GM19035 (cell line): ENCODE measurements around the gene P3H3.
"Not testable (repeated sequence)": the region's sequence is repeated elsewhere in the genome, so short reads cannot be mapped to it uniquely, and the experiment has no call there.

Experiments used
- ATAC-seq: cut with Tn5 transposase; IDR thresholded peaks from one replicate; pipeline ENCODE4 v1.9.1; 2021; ENCODE audit not compliant: unreplicated experiment

Gene P3H3

DNA sequence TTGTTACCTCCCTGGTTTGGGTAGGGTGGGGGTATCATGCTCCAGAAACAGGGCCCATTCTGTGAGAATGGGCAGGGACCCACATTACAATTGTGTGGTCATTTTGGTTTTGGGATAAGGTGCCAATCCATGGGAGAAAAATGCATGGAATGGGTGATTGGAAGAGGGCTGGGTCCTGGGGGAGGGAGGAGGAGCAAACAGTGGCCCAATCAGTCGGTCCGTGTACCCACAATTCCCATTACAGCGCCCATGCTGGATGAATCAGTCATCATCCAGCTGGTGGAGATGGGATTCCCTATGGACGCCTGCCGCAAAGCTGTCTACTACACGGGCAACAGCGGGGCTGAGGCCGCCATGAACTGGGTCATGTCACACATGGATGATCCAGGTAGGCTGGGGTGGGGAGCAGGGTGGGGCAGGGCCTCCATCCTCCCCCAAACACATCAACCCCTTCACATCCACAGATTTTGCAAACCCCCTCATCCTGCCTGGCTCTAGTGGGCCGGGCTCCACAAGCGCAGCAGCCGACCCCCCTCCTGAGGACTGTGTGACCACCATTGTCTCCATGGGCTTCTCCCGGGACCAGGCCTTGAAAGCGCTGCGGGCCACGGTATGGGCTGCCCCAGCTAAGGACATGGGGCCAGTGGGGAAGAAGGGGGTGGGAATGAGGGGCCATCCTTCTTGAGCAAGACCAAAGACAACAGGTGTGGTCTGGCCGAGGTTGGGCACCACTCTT, 35.5 kb downstream of the P3H3 start:
- no peak for ATAC-seq

DNA sequence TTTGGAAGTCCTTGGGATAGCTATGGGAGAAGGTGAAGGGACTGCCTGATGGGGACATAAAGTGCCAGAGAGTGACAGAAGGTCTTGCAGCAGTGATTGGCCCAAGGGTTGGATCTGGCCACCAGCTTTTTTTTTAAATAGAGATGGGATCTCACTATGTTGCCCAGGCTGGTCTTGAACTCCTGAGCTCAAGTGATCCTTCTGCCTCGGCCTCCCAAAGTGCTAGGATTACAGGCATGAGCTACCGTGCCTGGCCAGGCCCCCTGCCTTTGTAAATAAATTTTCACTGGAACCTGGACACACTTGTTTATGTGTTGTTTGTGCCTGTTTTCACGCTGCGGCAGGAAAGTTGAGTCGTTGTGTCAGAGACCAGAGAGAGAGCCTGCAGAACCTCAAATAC, 37.1 kb downstream of the P3H3 start:
- not testable (repeated sequence) for ATAC-seq

DNA sequence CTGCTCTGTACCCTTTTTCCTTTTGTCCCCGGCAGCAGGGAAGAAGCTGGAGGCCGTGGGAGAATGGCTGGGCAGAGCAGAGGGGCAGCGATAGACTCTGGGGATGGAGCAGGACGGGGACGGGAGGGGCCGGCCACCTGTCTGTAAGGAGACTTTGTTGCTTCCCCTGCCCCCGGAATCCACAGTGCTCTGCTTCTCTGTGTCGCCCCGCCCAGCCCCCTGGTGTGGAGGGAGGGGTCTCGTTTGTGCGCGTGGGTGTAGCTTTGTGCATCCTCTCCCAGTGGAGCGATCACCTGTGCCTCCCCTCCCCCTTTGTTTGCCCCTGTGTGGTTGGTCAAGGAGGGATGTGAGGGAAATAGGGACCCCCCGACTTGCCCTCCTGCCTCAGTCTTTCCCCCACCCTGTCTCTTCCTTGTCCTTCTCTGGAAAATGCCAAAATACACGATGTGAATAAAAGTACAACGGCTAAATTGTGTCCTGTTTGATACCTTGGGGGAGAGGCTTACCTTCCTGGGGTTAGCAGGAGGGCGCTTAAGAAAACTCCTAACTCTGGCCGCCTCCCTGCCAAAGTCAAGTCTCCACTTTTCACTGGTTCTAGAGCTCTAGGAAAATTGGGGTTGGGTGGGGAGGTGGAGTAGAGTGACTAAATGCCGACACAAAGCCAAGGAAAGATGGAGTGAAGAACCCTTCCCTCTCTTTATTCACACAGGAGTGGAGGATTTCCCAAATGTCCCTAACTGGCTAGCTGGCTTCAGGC, 38.1 kb downstream of the P3H3 start:
- ATAC-seq, result no peak

DNA sequence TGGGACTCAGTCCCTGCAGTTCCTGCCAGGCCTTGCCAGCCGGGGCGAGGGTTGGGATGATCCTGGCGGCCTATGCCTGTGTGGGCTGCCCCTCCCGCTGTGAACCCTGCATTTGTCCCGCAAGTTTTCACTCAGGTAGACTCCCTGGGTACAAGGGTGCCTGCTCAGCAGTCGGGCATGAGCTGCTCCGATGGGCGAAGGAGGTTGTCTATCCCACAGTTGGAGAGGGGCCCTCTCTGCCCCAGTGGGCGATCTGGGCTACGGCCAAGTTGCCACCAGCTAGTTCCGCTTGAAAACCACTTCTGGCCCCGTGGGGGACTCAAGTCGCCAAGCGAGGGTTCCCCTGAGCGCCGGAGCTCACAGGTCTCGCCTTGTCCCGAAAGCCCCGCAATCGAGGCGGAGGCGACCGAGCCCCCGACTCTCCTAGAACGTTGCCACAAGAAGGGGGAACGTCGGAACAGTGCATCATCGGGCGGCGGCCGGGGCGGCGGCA, 38.8 kb downstream of the P3H3 start:
- ATAC-seq, result peak; percentile 7

DNA sequence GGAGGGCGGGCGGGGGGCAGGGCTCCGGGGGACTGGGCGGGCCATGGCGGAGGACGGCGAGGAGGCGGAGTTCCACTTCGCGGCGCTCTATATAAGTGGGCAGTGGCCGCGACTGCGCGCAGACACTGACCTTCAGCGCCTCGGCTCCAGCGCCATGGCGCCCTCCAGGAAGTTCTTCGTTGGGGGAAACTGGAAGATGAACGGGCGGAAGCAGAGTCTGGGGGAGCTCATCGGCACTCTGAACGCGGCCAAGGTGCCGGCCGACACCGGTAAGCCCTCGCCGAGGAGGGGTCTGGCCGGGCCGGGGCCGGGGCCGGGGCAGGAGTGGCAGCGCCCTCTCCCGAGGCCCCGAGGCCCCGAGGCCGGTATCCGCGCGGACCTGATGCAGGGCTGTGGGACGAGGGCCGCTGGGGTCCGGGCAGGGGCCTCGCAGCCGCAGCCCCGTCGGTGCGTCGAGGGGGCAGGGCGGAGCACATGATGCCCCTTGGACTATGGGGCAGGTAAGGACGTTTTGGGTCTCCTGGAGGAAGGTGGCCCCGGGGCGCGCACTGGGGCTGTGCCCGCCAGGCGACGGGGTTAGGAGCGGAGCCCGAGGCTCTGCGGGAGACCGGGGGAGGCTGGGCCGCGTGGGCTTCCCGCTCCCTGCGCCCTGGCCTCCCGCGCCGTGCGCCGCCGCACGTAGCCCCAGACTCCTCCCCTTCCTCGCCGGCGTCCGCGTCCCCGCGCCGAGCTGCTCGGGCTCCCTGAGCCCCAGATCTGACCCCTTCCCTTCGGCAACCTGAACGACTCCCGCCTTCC, 39.4 kb downstream of the P3H3 start, which contains the start of gene TPI1:
Gene TPI1, plus strand, starts transcription at position 119 of the 798 bp plus-strand sequence. Its CDS starts 36 bp downstream, at position 155.
- ATAC-seq, result peak; percentile 56

DNA sequence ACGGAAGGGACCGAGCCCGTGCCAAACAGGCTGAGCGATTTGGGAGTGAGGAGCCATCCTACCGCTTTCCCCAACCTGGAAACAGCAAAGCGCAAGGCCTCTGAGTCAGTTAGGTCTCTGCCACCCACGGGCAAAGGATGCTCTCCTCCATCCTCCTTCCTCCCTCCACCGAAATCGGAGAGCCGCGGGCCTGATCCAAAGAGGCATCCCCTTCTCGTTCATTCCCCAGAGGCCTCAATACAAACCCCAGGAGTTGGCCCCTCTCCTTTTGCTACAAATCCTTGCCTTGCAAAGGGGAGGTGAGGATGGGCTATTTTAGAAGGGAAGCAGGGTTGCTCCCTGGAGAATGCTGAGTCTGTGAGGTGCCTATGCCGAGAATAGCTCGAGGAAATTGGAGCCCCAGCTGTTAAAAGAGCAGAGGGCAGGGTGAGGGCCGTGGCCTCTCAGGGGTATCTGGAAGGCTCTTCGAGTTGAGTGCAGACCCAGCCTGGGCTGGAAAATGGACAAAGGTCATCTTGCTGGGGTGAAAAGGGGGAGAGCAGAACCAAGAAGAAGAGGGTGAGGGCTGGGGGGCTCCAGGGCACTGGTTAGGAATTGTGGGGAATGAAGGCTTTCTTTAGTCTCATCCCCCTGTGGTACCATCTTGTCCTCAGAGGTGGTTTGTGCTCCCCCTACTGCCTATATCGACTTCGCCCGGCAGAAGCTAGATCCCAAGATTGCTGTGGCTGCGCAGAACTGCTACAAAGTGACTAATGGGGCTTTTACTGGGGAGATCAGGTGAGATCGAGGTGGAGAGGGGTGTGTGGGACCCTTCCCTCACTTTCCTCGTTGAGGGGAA, 40.2 kb downstream of the P3H3 start:
- ATAC-seq, result no peak

DNA sequence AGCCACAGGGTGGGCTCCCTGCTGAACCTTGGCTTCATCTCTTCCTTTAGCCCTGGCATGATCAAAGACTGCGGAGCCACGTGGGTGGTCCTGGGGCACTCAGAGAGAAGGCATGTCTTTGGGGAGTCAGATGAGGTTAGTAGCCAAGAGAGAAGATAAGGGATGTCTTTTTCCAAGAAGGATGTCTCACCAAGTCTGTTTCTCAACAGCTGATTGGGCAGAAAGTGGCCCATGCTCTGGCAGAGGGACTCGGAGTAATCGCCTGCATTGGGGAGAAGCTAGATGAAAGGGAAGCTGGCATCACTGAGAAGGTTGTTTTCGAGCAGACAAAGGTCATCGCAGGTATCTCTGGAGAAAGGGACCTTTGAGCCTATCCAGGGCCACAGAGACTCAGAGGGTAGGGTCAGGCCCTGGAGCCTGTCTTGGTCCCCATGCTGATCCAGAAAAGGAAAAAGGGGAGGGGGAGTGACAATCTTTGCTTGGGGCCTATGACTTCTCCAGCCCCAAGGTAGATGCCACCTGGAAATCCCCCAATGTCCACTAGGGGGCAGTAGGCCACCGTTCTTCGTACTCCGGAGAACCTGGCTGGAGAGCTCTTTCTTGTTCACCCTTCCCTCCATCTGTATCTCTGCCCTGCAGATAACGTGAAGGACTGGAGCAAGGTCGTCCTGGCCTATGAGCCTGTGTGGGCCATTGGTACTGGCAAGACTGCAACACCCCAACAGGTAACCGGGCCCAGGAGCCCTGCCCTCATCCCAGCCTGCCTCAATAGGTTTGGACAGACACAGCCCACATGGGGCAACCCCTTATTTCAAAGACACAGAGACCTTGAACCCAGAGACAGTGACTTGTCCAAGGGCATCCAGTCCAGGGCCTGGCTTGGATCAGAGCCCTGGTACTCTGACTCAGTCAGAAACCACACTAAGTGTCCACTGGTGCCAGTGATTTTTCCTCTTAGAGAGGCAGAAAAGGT, 41.1 kb downstream of the P3H3 start:
- ATAC-seq, result no peak

DNA sequence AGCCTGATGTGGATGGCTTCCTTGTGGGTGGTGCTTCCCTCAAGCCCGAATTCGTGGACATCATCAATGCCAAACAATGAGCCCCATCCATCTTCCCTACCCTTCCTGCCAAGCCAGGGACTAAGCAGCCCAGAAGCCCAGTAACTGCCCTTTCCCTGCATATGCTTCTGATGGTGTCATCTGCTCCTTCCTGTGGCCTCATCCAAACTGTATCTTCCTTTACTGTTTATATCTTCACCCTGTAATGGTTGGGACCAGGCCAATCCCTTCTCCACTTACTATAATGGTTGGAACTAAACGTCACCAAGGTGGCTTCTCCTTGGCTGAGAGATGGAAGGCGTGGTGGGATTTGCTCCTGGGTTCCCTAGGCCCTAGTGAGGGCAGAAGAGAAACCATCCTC, 42.1 kb downstream of the P3H3 start:
- ATAC-seq, result not testable (repeated sequence)

DNA sequence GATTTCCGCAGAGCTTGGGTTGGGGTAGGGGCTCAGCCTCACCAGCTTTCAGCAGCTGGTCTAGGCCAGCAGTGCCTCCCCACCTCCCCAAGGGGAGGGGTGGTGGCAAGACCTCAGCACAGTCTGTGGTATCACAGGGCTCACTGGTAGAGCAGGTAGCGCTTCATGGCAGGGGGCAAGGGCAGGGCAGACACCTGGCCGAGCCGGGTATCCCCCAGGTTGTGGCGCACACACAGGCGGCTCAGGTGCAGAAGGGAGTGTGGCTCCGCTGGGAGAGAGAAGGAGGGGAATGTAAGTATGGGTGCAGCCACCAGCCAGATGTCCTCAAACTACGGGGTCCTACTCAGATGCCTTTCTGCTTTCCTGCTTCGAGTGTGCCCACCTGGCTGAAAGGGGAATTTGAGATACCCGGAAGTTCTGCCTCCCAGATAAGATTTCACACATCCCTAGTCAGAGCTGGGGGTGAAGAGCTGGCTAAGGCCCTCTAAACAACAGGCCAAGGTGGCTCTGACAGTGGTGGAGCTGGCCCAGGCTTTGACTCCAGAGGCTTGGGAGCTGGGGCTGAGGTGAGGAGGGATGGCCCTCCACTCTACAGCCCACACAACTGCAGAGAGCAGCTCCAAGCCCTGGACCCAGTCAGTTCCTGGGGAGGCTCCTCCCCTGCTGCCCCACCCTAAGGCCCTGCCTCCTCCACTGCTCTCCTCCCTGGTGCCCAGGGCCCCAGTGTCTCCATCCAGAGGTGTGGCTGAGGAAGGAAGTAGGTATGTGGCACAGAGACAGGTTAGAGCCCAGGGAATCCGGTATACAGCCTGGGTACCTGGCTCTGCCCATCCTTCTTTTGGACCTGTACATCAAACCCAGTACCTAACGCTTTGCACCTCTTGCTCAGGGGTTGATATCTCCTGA, 43.1 kb downstream of the P3H3 start:
- no peak for ATAC-seq

DNA sequence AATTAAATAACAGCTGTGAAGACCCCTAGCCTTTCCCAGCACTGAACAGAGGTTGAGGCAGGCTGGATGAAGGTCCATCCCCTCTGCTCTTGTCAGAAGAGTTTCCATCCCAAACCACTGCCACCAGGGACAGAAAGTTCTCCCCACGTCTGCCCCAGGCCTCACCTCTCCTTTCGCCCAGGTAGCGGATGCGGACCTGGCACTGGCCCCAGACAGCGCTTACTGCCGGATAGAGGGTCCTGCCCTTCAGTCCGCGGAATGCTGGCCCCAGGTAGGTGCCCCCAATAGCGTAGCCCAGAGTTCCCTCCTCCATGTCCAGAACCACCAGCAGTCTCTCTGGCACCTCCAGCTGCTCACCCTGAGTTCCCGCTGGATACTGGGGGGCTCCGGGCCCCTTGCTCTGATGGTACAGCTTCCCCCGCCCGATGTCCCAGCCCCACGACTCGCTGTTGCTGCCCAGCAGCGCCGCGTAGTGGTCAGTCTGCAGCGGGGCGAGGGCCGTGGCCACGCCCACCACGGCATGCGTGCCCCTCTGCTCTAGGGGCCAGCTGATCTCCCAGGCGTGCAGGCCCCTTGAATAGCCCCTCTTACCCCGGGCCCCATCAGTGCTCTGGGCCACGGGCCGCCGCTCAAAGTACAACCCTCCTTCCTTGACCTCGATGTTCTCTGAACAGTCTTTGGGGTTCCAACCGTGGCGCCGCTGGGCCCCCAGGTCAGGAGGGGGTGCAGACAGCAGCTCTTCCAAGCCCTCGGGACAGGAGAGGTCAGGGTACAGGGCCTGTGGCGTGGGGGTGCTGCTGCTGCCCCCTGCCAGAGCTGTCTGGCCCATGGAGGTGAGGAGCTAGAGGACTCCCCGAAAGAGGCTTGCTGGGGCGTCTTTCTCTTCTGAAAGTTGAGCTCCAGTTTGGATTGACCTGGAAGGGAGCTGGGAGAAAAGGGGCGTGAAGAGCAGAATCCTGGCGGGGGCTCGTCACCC, 44.2 kb downstream of the P3H3 start:
- ATAC-seq, result peak; percentile 30

DNA sequence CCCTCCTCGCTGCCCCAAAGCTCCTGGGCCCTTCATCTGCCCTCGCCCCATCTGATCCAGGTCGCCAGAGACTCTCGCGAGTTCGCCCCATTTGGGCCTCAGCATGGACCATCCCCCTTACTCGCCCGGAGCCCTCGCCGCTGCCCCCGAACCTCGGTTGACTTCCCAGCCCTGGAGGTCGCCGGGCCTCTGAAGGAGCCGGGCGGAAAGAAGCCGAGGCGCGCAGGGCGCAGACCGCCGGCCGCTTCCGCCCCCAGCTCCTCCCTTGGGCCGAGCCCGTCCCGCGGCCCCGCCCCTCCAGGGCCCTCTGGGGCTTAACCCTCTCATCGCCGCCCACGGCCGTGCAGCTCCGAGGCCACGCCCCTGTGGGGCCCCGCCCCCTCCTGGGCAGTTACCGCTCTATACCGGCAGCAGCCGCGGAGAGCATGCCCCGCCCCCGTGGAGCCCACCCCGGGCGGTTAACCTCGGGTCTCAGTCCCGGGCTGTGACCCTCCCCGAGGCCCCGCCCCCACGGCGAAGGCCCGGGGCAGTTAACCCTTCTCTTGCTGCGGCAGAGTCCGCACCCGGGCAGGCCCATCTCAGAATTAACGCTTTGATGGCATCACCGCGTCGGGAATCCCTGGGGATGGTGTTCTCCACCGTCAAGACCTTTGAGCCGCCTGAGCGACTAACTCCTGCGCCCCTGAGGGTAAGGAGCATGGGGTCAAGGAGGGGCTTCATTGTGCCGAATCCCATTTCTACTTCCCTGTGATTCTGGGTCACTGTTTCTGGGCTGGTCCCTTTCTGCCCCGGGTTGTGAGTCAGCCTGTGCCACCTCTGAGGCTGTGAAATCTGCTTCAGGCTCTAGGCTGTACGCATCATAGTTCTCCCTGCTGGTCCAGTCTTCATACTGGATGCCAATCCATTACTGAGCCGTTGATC, 45.1 kb downstream of the P3H3 start, which contains the start of gene SPSB2:
Gene SPSB2, minus strand, starts transcription at position 210 of the 921 bp plus-strand sequence. CDS start 402 bp downstream, outside the sequence.
- ATAC-seq, result peak; percentile 68

DNA sequence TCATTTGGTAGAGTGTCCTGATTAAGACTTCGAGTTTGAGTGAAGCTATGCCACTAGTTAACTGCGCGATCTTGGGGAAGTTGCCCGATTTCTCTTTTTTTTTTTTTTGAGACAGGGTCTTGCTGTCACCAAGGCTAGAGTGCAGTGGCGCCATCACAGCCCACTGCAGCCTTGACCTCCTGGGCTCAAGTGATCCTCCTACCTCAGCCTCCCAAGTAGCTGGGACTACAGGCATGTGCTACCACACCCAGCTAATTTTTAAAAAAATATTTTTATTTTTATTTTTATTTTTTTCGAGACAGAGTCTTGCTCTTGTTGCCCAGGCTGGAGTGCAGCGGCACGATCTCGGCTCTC, 45.8 kb downstream of the P3H3 start:
- not testable (repeated sequence) for ATAC-seq

DNA sequence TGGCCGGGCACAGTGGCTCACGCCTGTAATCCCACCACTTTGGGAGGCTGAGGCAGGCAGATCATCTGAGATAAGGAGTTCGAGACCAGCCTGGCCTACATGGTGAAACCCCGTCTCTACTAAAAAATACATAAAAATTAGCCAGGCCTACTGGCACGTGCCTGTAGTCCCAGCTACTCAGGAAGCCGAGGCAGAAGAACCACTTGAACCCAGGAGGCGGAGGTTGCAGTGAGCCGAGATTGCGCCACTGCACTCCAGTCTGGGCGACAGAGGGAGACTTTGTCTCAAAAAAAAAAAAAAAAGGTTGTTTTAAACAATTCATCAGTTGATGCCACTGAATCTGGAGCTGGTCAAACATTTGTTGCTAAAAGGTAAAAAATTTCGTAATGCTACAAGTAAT, 51.6 kb downstream of the P3H3 start:
- ATAC-seq, result not testable (repeated sequence)

DNA sequence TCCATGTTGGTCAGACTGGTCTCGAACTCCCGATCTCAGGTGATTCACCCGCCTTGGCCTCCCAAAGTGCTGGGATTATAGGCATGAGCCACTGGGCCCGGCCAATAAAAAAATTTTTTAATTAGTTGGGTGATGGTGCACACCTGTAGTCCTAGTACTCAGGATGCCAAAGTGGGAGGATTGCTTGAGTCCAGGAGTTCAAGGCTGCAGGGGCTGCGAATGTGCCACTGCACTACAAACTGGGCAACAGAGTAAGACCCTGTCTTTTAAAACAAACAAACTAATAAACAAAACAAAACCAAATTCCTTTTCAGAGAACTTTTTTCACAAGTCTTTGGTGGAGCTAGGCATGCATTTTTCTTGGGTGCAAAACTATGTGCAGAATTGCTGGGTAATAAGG, 55.0 kb downstream of the P3H3 start:
- no peak for ATAC-seq

DNA sequence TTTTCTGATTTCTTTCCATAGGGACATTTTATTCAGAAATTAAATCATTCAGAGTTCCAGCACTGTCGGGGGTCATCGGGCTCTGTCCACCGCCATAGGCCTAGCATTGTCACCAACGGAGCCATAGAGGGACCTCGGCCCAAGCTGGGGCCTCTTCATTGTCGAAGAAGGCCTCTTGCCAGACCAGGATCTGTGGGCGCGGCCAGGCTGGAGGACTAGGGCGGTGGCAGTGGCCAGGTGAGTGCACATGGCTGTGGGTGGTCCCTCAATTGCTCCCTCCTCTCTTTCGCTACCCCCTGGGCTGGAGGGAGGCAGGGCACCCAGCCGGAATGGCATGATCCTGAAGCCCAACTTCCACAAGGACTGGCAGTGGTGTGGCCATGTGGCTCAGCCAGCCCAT, 55.5 kb downstream of the P3H3 start:
- ATAC-seq, result no peak

DNA sequence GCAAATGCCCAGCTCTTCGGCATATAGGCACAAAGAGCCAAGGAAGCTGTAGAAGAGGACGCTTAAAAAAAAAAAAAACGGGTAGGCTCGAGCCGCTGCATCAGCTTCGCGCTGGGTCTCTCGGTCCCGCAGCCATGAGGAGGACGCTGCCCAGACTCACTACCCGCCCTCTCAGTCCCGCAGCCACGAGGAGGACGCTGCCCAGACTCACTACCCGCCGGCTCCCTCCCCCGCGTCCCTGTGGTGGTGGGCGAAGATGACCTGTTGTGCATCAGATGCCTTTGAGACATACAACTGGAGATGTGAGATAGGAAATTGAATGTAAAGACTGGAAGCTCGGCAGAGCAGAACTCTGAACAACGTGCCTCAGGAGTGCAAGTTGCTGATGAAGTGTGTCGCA, 56.3 kb downstream of the P3H3 start:
- ATAC-seq, result no peak
